NK-92 (cell line): ENCODE measurements around the gene LETM1.

Experiments
- DNase-seq: peaks from one replicate; lab custom pipeline; 2025; ENCODE audit not compliant: unreplicated experiment; lab: John Stamatoyannopoulos, UW

The LETM1 gene

DNA sequence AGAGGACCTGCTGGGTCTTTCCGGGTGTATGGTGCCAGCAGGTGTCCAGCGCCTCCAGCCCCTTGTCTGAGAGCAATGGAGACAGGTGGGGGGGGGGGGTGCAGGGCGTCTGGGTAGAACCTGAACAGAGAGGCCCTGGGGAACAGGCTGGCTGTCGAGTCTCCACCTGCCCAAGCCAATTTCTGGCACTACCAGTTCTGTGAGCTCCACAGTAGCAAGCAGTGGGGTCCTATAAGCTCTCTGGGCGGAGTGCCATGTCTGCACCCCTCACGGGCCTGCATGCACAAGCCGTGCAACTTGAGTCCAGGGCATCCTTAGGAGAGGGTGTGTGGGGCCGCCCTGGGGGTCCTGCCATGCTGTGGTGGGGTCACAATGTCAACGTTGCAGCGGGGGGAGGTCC, 72.9 kb downstream of the LETM1 start:
- no peak for DNase-seq

DNA sequence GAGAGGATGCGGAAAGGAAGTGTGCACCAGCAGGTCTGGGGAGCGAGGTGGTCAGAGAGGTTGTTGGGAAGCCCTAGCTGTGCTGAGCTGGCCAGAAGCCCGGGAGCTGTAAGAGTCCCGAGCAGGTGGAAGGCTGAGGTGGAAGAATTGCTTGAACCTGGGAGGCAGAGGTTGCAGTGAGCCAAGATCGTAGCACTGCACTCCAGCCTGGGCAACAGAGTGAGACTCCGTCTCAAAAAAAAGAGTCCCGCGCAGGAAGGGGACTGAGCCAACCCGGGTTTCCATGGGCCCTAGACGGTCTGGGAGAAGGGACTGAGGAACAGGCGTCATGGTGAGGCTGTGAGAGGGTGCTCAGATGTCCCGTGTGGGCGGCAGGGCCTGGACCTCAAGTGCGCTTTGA, 75.5 kb downstream of the LETM1 start:
- no peak for DNase-seq

DNA sequence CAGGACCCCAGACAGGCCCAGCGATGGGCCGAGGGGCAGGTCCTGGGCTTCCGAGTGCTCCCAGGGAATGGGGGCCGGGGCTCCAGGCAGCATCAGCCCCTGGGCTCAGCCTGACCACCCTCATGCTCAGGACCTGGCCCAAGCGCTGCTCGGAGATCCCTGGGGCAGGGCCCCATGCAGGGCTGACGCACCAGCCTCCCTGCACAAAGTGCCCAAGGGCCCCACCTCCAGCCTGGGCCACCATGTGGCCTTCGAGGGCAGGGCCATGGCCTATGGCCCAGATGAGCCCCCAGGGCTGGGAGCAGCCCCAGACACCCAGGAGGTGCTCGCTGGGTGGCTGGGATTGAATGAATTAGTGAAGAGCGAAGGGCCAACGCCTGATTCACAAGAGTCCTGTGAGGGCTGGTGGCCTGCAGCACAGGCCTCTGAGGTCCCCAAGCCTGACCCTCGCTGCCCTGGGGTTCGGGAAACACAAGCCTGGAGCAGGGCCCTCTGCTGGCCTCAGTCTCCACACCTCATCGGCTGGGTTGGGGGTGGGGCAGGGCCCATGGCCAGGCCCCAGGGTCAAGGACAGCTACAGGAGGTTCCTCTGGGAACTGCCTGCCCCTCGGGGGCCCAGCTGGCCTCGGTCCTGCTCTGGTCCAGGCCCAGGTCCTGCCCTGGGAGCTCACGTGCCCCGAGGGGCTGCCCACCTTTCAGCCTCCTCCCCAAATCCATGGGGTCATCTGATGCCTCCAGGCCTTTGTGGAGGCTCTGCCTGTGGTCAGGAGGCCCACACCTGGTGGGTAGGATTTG, 76.2 kb downstream of the LETM1 start:
- no peak for DNase-seq

DNA sequence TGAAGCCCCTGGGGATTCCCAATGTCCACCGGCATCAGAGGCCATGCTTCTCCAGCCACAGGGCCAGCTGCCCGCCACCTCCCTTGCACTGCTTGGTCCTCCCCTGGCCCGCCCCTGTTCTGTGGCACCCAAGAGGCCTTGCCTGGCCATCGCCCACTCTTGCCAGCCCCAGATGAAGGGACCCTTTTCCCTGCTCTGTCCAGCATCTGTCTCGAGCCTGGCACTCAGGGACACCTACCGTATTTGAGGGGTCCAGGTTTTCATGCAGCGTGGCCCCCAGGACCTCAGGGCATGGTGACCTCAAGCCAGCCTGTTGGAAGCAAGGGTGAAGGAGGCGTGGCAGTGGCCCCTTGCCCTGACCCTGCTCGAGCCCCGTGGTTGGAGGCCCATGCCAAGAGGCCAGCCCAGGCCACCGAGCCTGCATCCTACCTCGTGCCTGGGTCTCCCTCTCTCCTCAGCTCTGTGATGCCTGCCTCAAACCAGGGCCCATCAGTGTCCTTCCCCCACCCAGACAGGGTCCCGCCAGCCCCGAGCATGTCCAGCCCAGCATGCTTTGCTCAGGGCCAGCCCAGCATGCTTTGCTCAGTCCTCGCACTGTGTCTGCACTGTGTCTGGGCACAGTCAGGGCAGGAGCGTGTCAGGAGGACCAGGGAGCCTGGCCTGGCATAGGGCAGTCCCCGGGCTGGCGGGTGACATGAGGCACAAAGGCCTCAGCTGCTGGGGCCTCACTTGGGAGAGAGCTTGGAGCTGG, 77.1 kb downstream of the LETM1 start:
- no peak for DNase-seq

DNA sequence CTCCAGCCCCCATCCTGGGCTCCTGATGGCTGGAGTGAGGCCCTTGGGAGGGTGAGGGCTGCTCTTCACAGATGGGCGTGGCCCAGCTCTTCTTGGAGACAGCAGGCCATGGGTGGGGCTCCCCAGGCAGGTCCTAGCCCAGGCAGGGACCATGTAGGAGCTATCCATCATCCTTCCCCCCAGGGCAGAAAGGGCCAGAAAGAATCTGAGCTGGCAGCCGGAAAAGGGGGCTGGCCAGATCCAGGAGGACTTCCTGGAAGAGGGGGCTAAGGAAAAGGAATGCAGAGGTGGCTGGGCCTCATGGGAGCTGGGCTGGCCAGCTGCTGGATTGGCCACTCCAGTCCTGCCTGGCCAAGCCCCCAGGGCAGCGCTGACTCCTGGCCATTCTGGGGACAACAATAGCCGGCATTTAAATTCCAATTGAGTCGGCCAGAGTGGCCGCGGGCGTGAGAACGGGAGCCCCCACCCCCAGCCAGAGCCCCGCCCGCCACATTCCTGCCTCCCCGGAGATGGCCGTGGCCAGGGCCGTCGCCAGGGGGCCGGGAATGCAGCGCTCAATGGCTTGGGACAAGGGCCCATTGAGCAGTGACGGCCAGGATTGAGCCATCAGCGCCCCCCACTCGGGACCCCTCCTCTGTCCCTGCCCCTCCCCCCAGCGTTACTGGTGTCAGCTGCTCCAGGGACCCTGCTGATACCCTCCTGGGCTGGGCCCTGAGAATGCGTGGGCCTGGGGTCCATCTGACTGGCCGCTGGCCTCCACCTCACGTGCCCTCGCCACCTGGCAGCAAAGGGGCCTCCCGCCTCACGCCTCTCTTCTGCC, 77.9 kb downstream of the LETM1 start:
- DNase-seq: no peak

DNA sequence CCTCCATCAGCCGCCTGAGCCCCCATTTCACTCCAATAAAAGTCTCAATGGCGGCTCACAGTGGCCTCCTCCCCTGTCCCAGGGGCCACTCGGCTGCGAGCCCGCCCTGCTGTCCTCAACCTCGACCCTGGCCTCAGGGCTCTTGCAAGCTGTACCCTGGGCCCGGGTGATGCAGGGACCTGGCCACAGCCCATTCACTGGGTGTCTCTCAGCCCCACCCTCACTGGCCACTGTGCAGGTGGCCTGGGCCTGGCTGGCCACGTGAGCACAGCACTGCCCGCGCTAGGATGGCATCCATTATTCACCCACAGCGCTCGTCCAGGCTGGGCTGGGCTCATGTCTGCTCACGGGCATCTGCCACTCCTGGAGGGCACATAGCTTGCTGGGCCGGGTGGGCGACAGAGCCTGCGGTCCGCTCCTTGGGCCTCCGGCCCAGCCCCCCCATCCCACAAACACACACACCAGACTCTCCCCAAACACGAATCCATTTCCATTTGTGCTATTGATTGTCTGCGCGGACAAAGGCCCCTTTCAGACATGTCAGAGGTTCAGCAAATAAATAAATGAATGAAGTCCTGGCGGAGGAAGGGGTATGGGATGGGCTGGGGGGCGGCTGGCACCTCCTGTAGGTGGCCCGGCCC, 79.3 kb downstream of the LETM1 start:
- DNase-seq: no peak

DNA sequence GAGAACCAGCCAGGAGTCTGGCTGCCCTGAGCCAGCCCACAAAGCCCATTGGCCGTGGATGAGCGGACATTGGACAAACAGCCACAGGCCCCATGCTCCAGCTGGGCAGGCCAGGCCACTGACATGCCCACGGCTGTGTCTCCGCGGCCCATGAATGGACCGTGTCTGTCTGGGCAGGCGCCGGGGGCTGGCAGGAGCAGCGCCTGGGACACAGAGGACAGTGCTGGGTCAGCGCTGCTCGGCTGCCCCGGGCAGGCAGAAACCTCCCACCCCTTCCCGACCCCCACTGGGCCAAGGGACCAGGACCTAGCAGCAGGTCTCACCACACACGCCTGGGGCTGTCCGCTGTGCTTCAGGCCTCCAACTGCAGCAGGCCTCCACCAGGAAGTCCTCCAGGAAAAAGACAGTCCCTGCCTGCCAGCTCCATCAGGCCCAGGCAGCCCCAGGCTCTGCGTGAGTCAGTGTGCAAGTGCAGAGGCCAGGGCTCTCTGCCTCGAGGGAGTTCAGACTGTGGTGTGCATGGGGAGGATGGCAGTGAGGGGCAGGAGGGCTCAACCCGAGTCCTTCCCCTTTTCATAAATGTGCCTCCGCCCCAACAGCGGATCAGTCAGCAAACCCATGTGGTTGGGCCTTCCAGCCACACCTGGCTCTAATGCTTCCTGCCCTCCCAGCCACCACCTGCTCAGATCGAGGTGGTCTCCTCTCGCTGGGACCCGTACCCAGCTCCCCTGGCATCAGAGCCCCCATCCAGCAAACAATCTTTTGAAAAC, 80.0 kb downstream of the LETM1 start:
- DNase-seq: no peak

DNA sequence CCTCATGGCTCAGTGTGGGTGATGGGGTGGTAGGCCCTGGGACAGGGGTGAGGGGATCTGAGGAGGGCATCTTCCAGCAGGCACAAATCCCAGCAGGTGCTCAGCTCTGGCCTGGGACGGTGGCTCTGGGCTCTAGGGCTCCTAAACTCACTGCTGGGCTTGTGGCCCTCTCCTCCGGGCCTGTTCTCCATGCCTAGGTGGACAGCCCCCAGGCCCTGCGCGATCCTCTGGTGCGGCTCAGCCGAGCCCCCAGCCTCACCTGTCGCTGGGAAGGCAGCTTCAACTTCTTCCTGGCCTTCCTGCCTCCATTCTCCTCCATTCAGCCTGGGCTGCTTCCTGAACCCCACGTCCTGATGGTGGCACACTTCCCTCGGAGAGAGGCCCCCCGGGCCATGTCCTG, 82.2 kb downstream of the LETM1 start:
- no peak for DNase-seq

DNA sequence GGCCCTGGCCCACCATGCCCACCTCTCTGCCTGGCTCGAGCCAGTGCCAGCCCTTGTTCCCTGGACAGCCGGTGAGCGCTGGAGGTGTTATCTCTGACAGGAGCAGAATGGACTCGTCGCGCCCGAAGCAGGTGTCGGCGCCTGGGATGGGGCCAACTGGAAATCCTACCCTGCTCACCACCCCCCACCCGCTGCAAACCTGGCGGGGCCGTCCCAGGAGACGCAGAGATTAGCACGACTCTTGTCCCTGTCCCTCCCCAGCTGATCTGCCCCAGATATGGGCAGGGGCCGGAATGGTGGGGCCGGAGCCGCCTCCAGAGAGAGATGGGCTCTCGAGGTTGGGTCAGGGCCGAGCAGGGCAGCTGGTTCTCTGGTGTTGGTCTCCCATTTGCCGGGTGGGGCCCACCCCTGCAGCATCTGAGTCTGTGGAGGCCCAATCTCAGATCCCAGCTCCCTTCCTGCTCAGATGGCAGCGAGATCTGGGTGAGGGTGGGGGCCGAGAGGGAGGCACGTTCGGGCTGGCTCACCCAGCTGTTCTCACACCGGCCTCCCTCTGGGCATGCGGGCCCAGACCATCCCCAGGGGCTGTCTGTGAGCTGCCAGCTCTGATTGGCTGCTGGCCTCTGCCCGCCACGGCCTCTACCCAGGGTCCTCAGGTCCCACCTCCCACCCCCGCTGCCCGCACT, 83.0 kb downstream of the LETM1 start:
- DNase-seq: no peak

DNA sequence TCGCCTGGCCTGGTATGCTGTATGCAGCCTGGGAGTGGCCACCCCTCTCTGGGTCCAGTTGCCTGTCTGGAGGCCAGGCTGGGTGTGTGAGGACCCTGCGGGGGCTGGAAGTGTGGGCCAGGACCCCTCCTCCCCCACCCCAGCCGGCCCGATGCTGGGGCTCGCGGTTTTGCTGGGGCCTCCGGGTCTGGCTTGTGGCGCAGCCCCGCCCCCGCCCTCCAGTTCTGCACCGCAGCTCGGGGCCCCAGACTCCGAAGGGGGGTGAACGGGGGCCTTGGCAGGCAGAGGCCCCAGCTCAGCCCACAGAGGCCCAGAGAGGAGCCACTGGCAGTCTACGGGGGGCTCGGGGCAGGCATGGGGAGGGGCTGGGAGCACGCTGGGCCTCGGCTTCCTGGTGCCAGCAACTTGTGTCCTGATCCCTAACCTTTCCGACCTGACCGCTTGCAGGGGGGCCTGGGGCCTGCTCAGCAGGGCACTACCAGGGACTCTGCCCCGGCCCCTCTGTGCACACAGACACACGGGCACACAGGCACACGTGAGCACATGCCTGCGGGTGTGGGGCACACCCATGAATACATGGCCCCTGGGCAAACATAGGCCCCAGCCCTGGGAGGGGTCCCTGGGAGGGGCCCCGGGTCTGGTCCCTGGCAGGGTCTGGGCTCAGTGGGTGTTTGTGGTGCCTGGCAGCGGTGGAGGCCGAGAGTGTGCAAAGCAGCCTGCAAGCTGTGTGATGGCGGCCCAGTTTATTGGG, 84.2 kb downstream of the LETM1 start:
- DNase-seq: no peak

DNA sequence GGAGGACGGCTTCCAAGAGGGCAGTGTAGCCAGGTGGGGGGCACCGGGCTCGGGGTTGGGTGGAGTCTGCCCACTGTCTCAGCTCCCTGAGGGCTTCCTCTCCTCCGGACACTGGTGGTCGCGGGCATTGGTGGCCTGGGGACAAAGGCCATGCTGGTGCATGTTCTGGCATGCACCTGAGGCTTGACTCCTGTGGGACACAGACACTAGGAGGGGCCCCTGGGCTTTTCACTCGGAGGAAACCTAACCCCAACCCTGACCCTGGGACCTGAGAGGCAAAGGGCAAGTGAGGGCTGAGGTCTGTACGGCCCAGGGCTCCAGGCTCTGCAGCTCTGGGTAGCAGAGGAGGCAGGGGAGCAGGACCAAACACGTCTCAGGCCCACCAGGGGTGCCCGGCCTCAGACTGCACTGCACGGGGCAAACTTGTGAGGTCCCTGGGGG, 85.1 kb downstream of the LETM1 start:
- DNase-seq: no peak

DNA sequence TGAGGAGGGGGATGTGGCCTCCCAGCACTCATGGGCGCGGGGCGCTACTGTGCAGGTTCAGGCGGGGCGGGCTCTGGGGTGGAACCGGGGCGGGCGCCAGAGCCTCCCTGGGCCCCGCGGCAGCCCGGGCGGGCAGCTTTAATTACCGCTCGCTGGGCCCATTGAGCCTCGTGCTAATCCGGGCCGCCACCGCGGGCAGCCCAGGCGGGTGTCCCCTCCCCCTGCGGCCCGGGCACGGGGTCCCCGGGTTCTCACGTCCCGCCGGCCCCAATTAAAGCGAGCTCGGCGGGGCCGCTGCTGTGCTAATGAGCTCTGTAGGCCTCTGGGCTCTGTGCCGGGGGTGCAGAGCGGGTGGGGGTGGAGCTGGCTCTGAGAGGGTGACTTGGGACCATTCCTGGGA, 85.7 kb downstream of the LETM1 start:
- DNase-seq: no peak

DNA sequence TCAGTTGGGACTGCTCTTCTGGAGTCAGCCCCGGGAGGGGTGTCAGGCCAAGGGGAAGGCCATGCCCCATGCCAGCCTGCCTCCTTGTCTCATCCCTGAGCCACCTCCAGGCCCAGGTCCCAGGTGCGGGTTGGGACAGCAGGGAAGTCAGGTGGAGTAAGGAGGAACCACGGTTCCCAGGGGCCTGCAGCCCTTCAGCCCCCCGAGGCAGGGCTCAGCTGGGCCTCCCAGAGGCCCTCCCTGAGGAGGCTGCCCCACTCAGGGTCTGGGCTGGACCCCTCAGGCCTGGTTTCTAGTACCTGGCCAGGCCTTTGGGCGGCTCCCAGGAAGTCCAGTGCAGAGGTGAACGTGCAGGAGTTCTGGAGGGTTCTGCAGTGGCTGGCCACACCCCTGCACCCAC, 86.3 kb downstream of the LETM1 start:
- DNase-seq: no peak

DNA sequence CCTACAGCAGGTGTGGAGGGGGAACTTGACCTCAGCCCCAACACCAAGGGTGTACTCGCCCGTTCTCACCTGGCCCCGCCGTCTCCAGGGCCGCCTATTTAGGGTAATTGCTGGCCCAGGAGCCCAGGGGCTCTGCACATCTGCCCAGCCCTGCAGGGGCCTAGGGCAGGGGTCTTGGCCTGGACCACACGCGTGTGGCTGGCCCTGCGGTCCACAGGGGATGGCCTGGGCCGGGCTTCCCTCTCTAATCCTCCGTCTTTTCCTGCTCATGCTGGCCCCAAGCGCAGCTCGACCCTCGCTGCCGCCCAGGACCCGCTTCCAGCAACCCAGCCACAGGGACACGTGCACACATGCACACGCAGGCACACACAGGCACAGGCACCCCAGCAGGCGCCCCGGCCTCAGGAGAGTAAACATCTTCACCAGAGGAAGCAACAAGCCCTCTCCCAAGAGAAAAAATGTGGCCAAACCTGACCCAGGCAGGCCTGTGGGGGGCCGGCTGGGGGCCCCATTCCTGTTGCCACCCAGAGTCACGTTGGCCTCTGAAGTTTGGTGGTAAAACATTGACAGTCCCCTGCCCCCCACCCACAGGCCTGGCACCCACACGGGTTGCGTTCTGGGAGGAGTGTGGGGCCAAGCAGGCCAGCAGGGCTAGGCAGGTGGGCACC, 87.5 kb downstream of the LETM1 start:
- DNase-seq: no peak

DNA sequence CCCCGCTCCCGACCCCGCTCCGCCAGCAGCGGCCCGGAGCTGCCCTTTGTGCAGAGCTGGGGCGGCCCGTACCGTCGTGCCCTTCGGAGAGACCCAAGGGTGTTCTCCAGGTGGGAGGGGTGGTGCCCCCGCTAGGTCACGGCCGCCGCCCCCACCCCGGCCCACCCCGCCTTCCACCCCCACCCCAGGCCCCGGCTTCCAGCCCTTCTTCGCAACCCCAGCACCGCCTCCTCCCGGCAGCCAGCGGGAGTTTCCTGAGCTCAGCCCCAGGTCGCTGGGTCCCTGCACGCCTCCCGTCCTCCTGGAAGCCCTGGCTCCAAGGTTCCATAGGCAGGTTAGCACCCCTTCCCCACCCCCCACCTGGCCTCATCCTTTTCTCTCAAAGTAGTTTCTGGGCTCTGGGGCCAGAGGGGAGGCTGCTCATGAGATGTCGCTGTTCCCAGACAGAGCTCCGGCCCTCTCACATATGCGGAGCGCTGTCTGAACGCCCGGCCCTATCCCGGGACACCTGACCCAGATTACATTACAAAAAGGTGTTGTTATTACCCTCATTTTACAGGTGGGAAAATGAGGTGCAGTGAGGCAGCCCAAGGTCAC, 88.1 kb downstream of the LETM1 start:
- DNase-seq: no peak

DNA sequence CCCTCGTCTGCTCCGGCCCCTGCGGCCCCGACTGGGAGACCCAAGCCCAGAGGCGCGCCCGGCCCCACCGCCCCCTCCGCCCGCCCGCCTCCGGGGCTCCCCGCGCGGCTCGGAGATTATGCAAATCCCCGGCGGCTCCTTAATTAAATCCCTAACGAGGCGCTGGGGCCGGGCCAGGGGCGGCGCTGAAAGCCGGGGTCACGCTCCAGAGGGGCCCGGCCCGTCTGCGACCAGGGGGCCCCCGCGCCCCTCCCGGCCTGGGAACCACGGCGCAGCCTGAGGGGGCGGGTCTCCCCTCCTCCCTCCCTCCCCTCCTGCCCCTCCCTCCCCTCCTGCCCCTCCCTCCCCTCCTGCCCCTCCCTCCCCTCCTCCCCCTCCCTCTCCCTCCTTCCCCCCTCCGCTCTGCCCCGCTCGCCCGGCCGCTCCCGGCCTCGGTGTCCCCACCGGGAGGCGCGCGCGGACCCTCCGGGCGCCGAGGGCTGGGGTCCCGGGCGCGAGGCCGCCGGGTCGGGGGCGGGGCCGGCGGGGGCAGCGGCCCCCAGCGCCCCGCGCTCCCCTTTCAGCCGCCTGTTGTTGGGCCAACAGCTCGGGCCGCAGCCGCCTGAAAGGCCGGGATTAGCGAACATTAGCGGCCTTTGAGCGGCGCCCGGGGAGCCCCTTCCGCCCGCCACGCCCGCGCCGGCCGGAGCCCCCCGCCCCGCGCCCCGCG, 88.7 kb downstream of the LETM1 start:
- DNase-seq: no peak
